Left ventricle myocardium inferior (tissue), 1 donor: ENCODE results near the gene MS4A2. TPM values are rescaled to one million over a fixed set of nuclear protein-coding genes. Genes with fewer than 3 reads are reported as not detected.

Experiments
- DNase-seq: peaks from one replicate; pipeline ENCODE4 v3.0.0-alpha.2; 2020
- H3K27ac ChIP-seq: fragments of 200-600 bp; replicated peaks from 2 replicates; pipeline ENCODE4 v1.8.0; 2021
- H3K27me3 ChIP-seq: fragments of 200-600 bp; 2 replicates; pipeline ENCODE4 v1.8.0; 2021; ENCODE audit warnings: low read depth
- H3K36me3 ChIP-seq: fragments of 200-600 bp; 2 replicates; pipeline ENCODE4 v1.8.0; 2021
- H3K4me1 ChIP-seq: fragments of 200-600 bp; 2 replicates; pipeline ENCODE4 v1.8.0; 2021
- H3K4me3 ChIP-seq: fragments of 200-600 bp; 2 replicates; pipeline ENCODE4 v1.8.0; 2021; ENCODE audit warnings: mild to moderate bottlenecking, moderate library complexity
- H3K9me3 ChIP-seq: fragments of 200-600 bp; replicated peaks from 2 replicates; pipeline ENCODE4 v1.8.0; 2021
- CTCF ChIP-seq: fragments of 200-600 bp; IDR thresholded peaks from 2 replicates; pipeline ENCODE4 v1.8.0; 2021; ENCODE audit warnings: antibody characterized with exemption, mild to moderate bottlenecking, borderline replicate concordance
- intact Hi-C: fragments of 100-400 bp; cut with micrococcal nuclease; formaldehyde crosslinking; loops from one replicate; pipeline ENCODE4 v1.11.0; 2022
- total RNA-seq: library from RNA; stranded (reverse); fragmentation: NEBNext Ultra II Directional; extraction: Animal tissue kit (Norgen Biotek cat#: 25700); gene quantifications from one replicate; pipeline ENCODE4 v1.2.1, GENCODE V29; 2021
- donor health status: DM: no; HTN: yes; CAD: no; lungs with severe emphysema.

Gene MS4A2
- total RNA-seq, 1 donor from 2014 or later, result 0.41 TPM

- H3K4me3 ChIP-seq, result no peak overlapping the region
- intact Hi-C loops, result no loop called here
- no peaks in the 10 kb centered on the region for H3K36me3 ChIP-seq
- no peak overlapping the region for H3K27ac ChIP-seq
- H3K9me3 ChIP-seq, result no peaks in the 10 kb centered on the region
- no peaks in the 10 kb centered on the region for H3K27me3 ChIP-seq
- DNase-seq, result no peak
- TF ChIP-seq CTCF, result no peak
- H3K4me1 ChIP-seq, result peaks cover 9% of the 10 kb centered on the region
These were observed 23.3 kb downstream of the MS4A2 start for GRCh38 chr11:60111793-60112192.

- no peak for TF ChIP-seq CTCF
These were observed 28.7 kb downstream of the MS4A2 start for GRCh38 chr11:60116996-60117790.

GRCh38 chr11:60118338-60118737 lies 29.9 kb downstream of the MS4A2 start:
- intact Hi-C loops, result no loop called here
- Histone ChIP-seq H3K27me3 (no peaks in the 10 kb centered on the region), H3K36me3 (no peaks in the 10 kb centered on the region), H3K9me3 (no peaks in the 10 kb centered on the region), H3K27ac (no peak overlapping the region), H3K4me3 (no peak overlapping the region), H3K4me1 (peaks cover 9% of the 10 kb centered on the region)
- no peak for DNase-seq
- no peak for TF ChIP-seq CTCF

More at GRCh38 chr11:60116996-60117790, 28.7 kb downstream of the MS4A2 start:
- H3K9me3 ChIP-seq, result no peaks in the 10 kb centered on the region
- no peak overlapping the region for H3K4me3 ChIP-seq
- H3K4me1 ChIP-seq, result peaks cover 9% of the 10 kb centered on the region
- no peaks in the 10 kb centered on the region for H3K36me3 ChIP-seq
- no peak for DNase-seq
- intact Hi-C loops, result no loop called here
- H3K27me3 ChIP-seq, result no peaks in the 10 kb centered on the region
- no peak overlapping the region for H3K27ac ChIP-seq

- intact Hi-C loops, result no loop called here
- no peak for TF ChIP-seq CTCF
- H3K36me3 ChIP-seq, result no peaks in the 10 kb centered on the region
These were observed 31.2 kb downstream of the MS4A2 start for GRCh38 chr11:60119710-60120109.

GRCh38 chr11:60121264-60121663 lies 32.8 kb downstream of the MS4A2 start:
- intact Hi-C loops, result no loop called here
- Histone ChIP-seq H3K36me3 (no peaks in the 10 kb centered on the region), H3K4me3 (no peak overlapping the region), H3K27me3 (no peaks in the 10 kb centered on the region), H3K9me3 (no peaks in the 10 kb centered on the region), H3K4me1 (peaks cover 5% of the 10 kb centered on the region), H3K27ac (no peak overlapping the region)
- no peak for TF ChIP-seq CTCF
- DNase-seq, result no peak

More at GRCh38 chr11:60119710-60120109, 31.2 kb downstream of the MS4A2 start:
- Histone ChIP-seq H3K4me1 (peaks cover 9% of the 10 kb centered on the region), H3K27me3 (no peaks in the 10 kb centered on the region), H3K27ac (no peak overlapping the region), H3K9me3 (no peaks in the 10 kb centered on the region), H3K4me3 (no peak overlapping the region)
- no peak for DNase-seq
